GM21360 (cell line): ENCODE results near the gene ABCG4.
A peak's percentile ranks its signal among the peaks of the same experiment; 100 is the strongest.
"Not testable (repeated sequence)": the region's sequence is repeated elsewhere in the genome, so short reads cannot be mapped to it uniquely, and the experiment has no call there.

Source experiments
- ATAC-seq: cut with Tn5 transposase; IDR thresholded peaks from one replicate; pipeline ENCODE4 v1.9.1; 2021; ENCODE audit warnings: mild to moderate bottlenecking, moderate library complexity; ENCODE audit not compliant: unreplicated experiment

Gene ABCG4

GRCh38 chr11:119149018-119149785 is at the start of gene ABCG4:
Gene ABCG4 (plus strand): TSS chr11:119149052. CDS start chr11:119149966, 914 bp downstream.
- ATAC-seq = no peak

- ATAC-seq = no peak
Observed at GRCh38 chr11:119099711-119100110, 49.1 kb upstream of the ABCG4 start.

GRCh38 chr11:119100246-119100970 is 48.4 kb upstream of the ABCG4 start:
- ATAC-seq = no peak

GRCh38 chr11:119100994-119101758 is 47.7 kb upstream of the ABCG4 start:
- ATAC-seq = peak; percentile 6

DNA sequence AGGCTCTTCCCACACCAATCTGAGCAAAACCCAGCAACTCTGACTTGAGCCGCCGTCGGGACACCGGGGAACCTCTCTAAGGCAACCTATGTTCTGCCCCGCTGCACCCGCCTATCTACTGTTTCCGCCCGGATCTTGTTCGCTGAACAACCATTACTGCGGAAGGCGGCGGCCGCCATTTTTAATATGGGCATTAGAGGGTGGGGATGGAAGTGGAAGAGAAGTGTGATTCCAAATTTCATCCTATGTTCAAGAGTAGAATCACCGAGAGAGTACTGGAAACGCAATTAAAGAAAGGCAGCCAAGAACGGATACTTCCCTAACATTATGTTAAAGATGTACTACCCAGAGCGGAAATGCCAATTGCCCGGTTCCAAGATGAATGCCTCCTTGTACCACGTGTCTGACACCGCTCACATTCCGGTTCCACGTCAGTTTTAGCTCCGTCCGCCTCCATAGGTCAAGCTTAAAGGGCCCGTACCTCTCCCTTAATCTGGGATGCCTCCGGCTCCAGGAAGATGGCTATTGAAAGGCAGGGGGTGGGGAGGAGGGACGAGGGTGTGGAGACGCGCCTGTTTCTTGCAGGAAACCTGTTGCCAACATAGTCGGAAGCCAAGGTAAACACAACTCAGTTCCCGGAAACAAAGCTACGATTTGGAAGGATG is 47.0 kb upstream of the ABCG4 start, which contains the start of gene DPAGT1:
TSS of gene DPAGT1 (minus strand) at position 95 of the 665 bp plus-strand sequence. CDS start 198 bp downstream, outside the sequence.
- ATAC-seq = peak; percentile 68

GRCh38 chr11:119103161-119103664 is 45.6 kb upstream of the ABCG4 start:
- ATAC-seq = not testable (repeated sequence)

GRCh38 chr11:119103793-119104192 is 45.1 kb upstream of the ABCG4 start:
- no peak for ATAC-seq

DNA sequence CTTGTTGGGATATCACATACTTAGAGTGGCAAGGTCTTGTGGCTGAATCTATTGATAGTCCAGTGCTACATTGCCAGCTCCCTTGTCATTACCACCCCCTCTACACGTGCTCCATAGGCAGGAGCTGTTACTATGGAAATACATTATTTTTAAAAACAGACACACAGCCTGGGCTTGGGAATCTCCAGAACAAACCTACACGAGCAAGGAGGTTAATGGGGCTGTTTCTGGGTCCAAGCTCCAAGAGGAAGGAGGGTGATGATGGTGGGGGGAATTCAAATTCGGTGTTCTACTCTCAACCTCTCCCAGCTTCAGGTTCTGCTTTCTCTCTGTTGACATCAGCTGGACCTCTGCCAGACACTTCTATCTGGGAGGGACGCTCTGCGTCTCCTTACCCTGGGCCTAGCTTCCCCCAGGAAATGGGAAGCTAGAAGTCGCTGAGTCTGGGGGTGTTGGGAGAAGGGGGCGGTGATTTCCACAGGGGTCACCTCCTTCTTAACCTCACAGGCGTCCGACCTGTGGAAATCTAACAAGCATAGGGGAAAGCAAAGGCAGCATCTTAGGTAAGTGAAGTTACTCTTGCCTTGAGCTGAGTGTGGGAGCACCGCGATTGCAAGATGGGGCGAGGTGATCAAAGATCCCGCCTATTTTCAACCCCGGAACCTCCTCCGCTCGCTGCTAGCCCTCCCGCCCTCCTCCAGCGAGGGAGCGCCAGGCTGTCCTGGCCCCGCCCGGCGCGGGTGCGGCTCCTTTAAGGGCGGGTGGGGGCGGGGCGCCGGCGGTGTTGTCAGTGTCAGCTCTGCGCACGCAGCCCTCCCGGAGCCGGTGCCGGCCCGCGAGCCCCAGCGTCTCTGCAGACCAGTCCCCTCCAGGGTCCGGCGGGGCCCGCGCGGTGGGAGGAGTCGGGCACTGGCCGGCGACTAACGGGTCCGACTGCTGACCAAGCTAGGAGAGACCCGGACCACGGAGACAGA is 42.0 kb upstream of the ABCG4 start, which contains the start of gene C2CD2L:
TSS of gene C2CD2L (plus strand) at position 781 of the 974 bp plus-strand sequence. CDS start 398 bp downstream, outside the sequence.
- peak; percentile 65 for ATAC-seq

DNA sequence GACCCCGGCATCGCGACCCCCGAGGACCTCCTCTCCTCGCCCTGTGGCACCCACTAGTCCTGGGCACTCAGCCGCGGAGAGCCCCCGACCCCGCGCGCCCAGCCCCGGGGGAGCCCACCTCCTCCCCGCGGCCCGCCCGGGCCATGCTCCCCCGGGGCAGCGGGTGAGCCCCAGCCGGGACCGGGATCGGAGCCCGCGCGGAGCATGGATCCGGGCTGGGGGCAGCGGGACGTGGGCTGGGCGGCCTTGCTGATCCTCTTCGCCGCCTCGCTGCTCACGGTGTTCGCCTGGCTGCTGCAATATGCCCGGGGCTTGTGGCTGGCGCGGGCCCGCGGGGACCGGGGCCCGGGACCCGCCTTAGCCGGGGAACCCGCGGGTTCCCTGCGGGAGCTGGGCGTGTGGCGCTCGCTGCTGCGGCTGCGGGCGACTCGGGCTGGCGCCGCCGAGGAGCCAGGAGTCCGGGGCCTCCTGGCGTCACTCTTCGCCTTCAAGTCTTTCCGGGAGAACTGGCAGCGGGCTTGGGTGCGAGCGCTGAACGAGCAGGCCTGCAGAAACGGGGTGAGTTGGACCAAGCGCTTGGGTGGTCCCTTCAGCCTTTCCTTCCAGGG is 41.2 kb upstream of the ABCG4 start:
- peak; percentile 21 for ATAC-seq

DNA sequence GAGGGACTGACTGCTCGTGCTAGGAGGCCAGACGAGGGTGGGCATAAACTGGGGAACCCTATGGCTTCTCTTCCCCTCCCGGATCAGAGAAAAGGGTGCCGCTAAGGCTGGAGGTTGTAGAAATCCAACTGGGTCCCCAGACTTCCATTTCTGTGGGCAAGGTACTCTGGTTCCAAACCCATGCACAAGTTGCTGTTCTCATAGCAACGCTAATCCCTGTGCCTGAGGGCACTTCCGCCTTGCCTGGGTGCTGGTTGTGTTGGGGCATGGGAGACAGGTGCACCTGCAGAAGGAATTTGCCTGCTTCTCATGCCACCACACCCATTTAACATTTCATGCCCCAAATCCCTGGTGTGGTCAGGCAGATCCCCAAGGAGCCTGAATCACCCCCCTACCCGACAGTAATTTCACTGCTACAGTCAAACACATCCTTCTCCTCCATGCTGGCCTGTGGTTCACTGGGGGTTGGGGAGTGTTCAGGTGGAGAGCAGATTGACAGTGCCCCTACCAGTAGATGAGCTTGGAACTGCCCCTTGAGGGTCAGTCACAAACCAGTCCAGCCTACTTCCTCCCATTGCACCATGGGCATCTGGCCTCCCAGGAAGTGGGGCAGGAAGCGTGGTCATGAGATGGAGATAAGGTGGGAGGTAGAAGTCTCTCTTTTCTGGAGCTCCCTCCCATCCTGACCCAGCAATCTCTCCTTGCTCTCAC is 40.6 kb upstream of the ABCG4 start:
- ATAC-seq = no peak

DNA sequence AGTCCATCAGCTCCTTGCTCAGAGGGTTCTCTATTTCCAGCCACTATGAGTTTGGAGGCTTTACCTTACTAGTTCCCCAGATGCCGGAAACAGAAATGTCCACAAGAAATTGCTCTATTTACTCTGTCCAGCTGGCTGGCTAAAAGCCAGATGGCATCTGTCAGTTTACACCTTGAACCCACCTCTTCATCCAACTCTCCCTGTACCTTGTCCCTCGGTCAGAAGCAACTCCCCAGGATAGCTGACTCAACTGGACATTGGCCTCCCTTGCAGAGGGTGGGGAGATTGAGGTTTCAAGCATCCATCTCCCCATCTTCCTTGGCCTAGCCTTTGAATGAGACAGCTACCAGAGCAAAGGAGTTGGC is 40.0 kb upstream of the ABCG4 start:
- no peak for ATAC-seq

DNA sequence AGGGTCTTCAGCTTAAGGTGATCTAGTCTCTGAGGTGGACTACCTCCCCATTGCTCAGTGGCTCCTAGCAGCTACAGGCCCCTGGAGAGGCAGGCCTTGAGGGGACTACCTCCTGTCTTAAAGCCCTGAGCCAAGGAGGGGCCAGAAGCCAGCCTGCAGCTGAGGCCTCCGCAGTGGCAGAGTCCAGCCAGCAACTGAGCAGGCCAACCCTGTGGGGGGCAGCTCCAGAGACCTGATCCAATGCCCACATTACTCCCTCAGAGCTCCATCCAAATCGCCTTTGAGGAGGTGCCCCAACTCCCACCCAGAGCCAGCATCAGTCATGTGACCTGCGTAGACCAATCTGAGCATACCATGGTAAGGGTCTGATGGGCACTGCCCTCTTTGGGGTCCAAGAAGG is 39.0 kb upstream of the ABCG4 start:
- ATAC-seq = no peak

DNA sequence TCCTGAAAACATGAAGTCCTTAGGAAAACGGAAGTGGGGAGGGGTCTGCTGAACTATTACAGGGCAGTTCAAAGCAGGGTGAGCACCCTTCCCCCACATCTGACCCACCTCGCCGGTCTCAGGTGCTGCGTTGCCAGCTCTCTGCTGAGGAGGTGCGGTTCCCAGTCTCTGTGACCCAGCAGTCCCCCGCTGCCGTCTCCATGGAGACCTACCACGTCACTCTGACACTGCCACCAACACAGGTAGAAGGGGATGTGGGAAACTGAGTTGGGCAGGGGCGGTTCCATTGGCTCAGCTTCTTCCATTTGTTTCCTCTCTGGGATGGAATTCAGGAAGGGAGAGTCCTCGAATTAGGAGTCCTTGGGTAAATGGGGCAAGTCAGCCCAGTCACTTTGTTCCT is 38.4 kb upstream of the ABCG4 start:
- no peak for ATAC-seq

DNA sequence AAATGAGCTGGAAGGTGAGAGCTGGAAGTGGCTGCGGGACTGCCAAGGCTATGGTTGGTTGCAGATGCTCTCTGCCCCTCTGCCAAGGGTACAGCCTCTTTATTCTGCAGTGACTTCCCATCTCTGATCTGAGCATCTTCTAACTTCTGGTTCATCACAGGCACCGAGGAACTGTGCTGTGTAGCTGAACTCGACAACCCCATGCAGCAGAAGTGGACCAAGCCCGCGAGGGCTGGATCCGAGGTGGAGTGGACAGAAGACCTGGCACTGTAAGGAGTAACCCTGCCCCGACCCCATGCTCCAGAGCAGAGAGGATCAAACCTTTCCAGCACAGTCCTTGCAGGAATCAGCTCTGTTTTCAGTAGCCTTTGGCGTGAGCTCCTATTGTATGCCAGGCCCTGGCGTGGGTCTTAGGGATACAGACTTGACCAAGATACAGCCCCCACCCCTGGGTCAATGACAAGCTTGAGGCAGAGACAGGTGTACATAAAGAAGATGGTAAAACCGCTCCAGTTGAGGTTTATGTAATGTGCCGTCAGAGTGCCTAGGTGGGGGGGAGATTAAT is 37.4 kb upstream of the ABCG4 start:
- ATAC-seq = no peak

GRCh38 chr11:119112314-119113020 is 36.4 kb upstream of the ABCG4 start:
- no peak for ATAC-seq

DNA sequence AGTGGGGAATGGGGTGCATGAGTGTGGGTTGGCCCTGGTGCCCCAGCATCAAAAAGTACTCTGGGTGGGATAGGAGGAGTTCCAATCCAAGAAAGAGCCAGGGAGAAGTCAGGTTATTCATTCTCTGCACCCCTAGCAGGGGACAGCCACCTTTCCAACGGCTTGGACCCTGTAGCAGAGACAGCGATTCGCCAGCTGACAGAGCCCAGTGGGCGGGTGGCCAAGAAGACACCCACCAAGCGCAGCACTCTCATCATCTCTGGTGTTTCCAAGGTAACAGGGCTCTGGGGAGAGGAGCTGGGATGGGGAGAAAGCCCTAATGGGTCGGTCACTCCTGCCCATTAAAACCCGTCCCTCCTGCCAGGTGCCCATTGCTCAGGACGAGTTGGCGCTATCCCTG is 35.1 kb upstream of the ABCG4 start:
- ATAC-seq = no peak

GRCh38 chr11:119114351-119114750 is 34.5 kb upstream of the ABCG4 start:
- no peak for ATAC-seq
